ENCODE measurements around the gene ABCA7.

GRCh38 chr19:1074544-1075283 lies 34.8 kb downstream of the ABCA7 start:
- TF ChIP-seq POLR2A (IDR thresholded peaks at IDR 0.05; ENCODE audit: low read depth, low read length): no peak
- no peak for TF ChIP-seq TAF1 (IDR thresholded peaks at IDR 0.05; ENCODE audit: low read depth, low read length)

Data from GM12891 (cell line).